B cell (primary cell): ENCODE results near the gene NRROS. TPM values are rescaled to one million over a fixed set of nuclear protein-coding genes. Genes with fewer than 3 reads are reported as not detected.

Experiments used
- ATAC-seq: fragments of 200-7000 bp; cut with Tn5 transposase; one replicate; pipeline ENCODE4 v1.10.0; 2021; ENCODE audit warnings: low read depth, mild to moderate bottlenecking, moderate number of reproducible peaks, moderate library complexity
- CTCF ChIA-PET: fragments of 350-600 bp; sonication (Branson Sonifier 250); formaldehyde crosslinking; loops from one replicate; lab custom pipeline; 2021; ENCODE audit warnings: antibody characterized with exemption, inconsistent platforms; lab: Charles Lee
- POLR2A ChIA-PET: fragments of 350-600 bp; sonication (Branson Sonifier 250); formaldehyde crosslinking; loops from one replicate; lab custom pipeline; 2021; ENCODE audit warnings: antibody characterized with exemption; lab: Charles Lee
- DNase-seq: peaks from one replicate; pipeline ENCODE4 v3.0.0; 2013
- H2AFZ ChIP-seq: 2 replicates; pipeline ENCODE4 v1.6.1; 2012; ENCODE audit warnings: mild to moderate bottlenecking, low read depth, low read length; ENCODE audit not compliant: insufficient read depth, poor library complexity, severe bottlenecking
- H3K27ac ChIP-seq, 2 donors: 1 replicate in 1 of 2; 2 replicates in 1 of 2; pipeline ENCODE4 v1.5.1; 2012 to 2013; ENCODE audit warnings: low read length in 2 of 2, mild to moderate bottlenecking in 2 of 2, moderate library complexity in 1 of 2
- H3K27me3 ChIP-seq, 4 experiments: fragments of 200-600 bp in 1 of 4; sonication (generic) in 1 of 4; replicated peaks in 1 of 4; 1 replicate in 2 of 4; 2 replicates in 2 of 4; pipeline versions ENCODE4 v1.6.1 to v1.7.0; 2013 to 2016; ENCODE audit warnings: low read length in 3 of 4, mild to moderate bottlenecking in 2 of 4, mixed read lengths in 1 of 4, moderate library complexity in 1 of 4; ENCODE audit not compliant: insufficient read depth in 4 of 4, control insufficient read depth in 3 of 4; ENCODE audit errors: control extremely low read depth in 1 of 4
- H3K36me3 ChIP-seq, 2 experiments: replicated peaks in 1 of 2; 1 replicate in 1 of 2; 2 replicates in 1 of 2; pipeline versions ENCODE4 v1.6.1 to v1.7.1; 2013; ENCODE audit warnings: low read length in 1 of 2; ENCODE audit not compliant: insufficient read depth in 2 of 2, control insufficient read depth in 1 of 2; ENCODE audit errors: control extremely low read depth in 1 of 2, extremely low read depth in 1 of 2
- H3K4me1 ChIP-seq, 2 donors: fragments of 200-600 bp in 1 of 2; sonication (generic) in 1 of 2; 1 replicate in 1 of 2; 2 replicates in 1 of 2; pipeline versions ENCODE4 v1.5.1 to v1.6.1; 2013 to 2017; ENCODE audit warnings: low read length in 2 of 2; ENCODE audit not compliant: control insufficient read depth in 2 of 2, insufficient read depth in 2 of 2
- H3K4me2 ChIP-seq: replicated peaks from 2 replicates; pipeline ENCODE3; 2012; ENCODE audit warnings: mild to moderate bottlenecking, low read depth, low read length; ENCODE audit not compliant: poor library complexity, severe bottlenecking
- H3K4me3 ChIP-seq, 5 experiments: fragments of 200-600 bp in 1 of 5; sonication (generic) in 1 of 5; 1 replicate in 3 of 5; 2 replicates in 2 of 5; pipeline versions ENCODE4 v1.5.1 to v1.7.0; 2011 to 2016; ENCODE audit warnings: low read length in 4 of 5, mild to moderate bottlenecking in 4 of 5, low read depth in 2 of 5, control low read depth in 1 of 5, moderate library complexity in 1 of 5; ENCODE audit not compliant: insufficient read depth in 1 of 5; ENCODE audit errors: control extremely low read depth in 1 of 5, extremely low read depth in 1 of 5
- H3K79me2 ChIP-seq: fragments of 200-600 bp; sonication (generic); one replicate; pipeline ENCODE4 v1.6.0; 2016; ENCODE audit warnings: low read length; ENCODE audit not compliant: control insufficient read depth, insufficient read depth
- H3K9ac ChIP-seq: fragments of 200-600 bp; sonication (generic); 2 replicates; pipeline ENCODE4 v1.6.1; 2017; ENCODE audit warnings: mild to moderate bottlenecking, low read length, moderate library complexity
- H3K9me3 ChIP-seq, 3 donors: one replicate each; pipeline versions ENCODE4 v1.6.1 to v1.7.1; 2013; ENCODE audit warnings: low read length in 2 of 3; ENCODE audit not compliant: control insufficient read depth in 2 of 3, insufficient read depth in 1 of 3; ENCODE audit errors: control extremely low read depth in 1 of 3
- H4K20me1 ChIP-seq: 2 replicates; pipeline ENCODE4 v1.6.0; 2012; ENCODE audit warnings: mild to moderate bottlenecking, low read length; ENCODE audit not compliant: insufficient read depth, control insufficient read depth, poor library complexity, severe bottlenecking
- H3K27ac Mint-ChIP-seq: one replicate; pipeline ENCODE4 v1.8.0; 2021; ENCODE audit warnings: mixed read lengths
- H3K27me3 Mint-ChIP-seq: one replicate; pipeline ENCODE4 v1.8.0; 2021; ENCODE audit warnings: mixed read lengths
- H3K4me1 Mint-ChIP-seq: one replicate; pipeline ENCODE4 v1.8.0; 2021; ENCODE audit warnings: mixed read lengths
- H3K4me3 Mint-ChIP-seq: one replicate; pipeline ENCODE4 v1.8.0; 2021; ENCODE audit warnings: mixed read lengths
- H3K9me3 Mint-ChIP-seq: one replicate; pipeline ENCODE4 v1.8.0; 2022; ENCODE audit warnings: mixed read lengths; ENCODE audit not compliant: insufficient read depth
- EZH2 ChIP-seq: IDR thresholded peaks from 2 replicates; pipeline ENCODE4 v1.6.1; 2012; ENCODE audit warnings: borderline replicate concordance, low read depth, mild to moderate bottlenecking, moderate library complexity, low read length; ENCODE audit not compliant: insufficient read depth, poor library complexity, severe bottlenecking
- WGBS: methylation state at CpG from one replicate; pipeline ENCODE4 v1.1.5; 2013; ENCODE audit warnings: missing lambda C conversion rate; ENCODE audit not compliant: insufficient coverage; 5-methylcytosine and 5-hydroxymethylcytosine counted together
- intact Hi-C: fragments of 100-400 bp; cut with micrococcal nuclease; formaldehyde crosslinking; loops from one replicate; pipeline ENCODE4 v1.10.0; 2022
- polyA plus RNA-seq: library from polyadenylated mRNA; depleted of rRNA; stranded (reverse); fragments of >200 nt; gene quantifications from 2 replicates; pipeline ENCODE4 v1.2.3, GENCODE V29; 2012
- total RNA-seq, 2 donors: library from RNA; stranded (reverse); fragments of 120-200 nt in 1 of 2; gene quantifications; 1 replicate in 1 of 2; 2 replicates in 1 of 2; pipeline versions ENCODE4 v1.2.3 to v1.2.4, GENCODE V29; 2013 to 2022
- TF ChIP-seq, protein P1 (sequence below): fragments of 200-600 bp; IDR thresholded peaks from one replicate; pipeline ENCODE4 v1.8.0; 2022; ENCODE audit warnings: antibody characterized with exemption, mild to moderate bottlenecking

Gene NRROS
- total and polyA plus RNA-seq, 2 donors (not counting 1 experiment from before 2014, with no cell fraction given), result 40.1 to 87.9 TPM

DNA sequence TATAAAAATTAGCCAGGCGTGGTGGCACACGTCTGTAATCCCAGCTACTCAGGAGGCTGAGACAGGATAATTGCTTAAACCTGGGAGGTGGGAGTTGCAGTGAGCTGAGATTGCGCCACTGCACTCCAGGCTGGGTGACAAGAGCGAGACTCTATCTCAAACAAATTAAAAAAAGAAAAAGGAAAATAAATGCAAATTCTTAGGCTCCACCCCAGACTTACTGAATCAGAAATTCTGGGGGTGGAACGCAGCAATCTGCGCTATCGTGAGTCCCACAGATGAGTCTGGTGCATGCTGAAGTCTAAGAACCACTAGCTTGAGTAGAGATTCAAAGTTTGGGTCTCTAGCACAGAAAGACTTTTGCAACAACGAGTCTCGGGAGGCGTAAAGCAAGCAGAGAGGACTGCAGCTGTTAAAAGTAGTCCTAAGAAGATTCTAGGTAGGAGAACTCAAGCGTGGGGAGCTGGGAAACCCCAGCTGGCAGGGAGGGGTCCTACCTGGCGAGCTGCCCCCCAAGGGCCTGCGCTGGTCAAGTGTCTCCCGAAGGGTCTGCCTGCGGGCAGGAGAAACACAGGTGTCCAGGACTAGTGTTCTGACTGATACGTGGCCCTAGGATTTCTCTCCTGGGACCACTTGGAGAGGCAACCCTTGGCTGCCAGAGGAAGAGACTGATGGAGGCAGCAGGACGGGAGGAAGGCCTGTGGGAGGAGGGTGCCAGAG lies 50.6 kb downstream of the NRROS start:
- ATAC-seq (no peak), DNase-seq (no peak)
- Histone ChIP-seq H3K79me2 (no peaks in the 10 kb centered on the region), H3K36me3 (no peaks in the 10 kb centered on the region), H3K9ac (no peak overlapping the region), H3K4me3 (no peak overlapping the region), H2AFZ (no peak overlapping the region), H3K27me3 (no peaks in the 10 kb centered on the region), H3K9me3 (peaks cover 0 to 4% (median 0%) of the 10 kb centered on the region in 3 donors), H3K4me1 (peaks cover 15 to 25% of the 10 kb centered on the region in 2 donors), H3K4me2 (no peak overlapping the region), H4K20me1 (no peaks in the 10 kb centered on the region), H3K27ac (no peak overlapping the region)
- TF ChIP-seq EZH2, result no peak
- TF ChIP-seq, protein P1, sequence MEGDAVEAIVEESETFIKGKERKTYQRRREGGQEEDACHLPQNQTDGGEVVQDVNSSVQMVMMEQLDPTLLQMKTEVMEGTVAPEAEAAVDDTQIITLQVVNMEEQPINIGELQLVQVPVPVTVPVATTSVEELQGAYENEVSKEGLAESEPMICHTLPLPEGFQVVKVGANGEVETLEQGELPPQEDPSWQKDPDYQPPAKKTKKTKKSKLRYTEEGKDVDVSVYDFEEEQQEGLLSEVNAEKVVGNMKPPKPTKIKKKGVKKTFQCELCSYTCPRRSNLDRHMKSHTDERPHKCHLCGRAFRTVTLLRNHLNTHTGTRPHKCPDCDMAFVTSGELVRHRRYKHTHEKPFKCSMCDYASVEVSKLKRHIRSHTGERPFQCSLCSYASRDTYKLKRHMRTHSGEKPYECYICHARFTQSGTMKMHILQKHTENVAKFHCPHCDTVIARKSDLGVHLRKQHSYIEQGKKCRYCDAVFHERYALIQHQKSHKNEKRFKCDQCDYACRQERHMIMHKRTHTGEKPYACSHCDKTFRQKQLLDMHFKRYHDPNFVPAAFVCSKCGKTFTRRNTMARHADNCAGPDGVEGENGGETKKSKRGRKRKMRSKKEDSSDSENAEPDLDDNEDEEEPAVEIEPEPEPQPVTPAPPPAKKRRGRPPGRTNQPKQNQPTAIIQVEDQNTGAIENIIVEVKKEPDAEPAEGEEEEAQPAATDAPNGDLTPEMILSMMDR, result no peak
- H3K4me1 Mint-ChIP-seq, result peaks cover 25% of the 10 kb centered on the region
- H3K27ac Mint-ChIP-seq, result no peak overlapping the region
- H3K4me3 Mint-ChIP-seq, result no peak overlapping the region
- H3K9me3 Mint-ChIP-seq, result no peaks in the 10 kb centered on the region
- intact Hi-C loops, result loop anchor here (10.0 kb wide), 1 partner anchor 435 kb away; no protein-coding TSS in a partner anchor
- ChIA-PET POLR2A (interaction anchor here (0.6 kb wide), 1 partner anchor 114 kb away, joined by 3 read pairs; no protein-coding TSS in a partner anchor), CTCF (interaction anchor here (0.5 to 9.2 kb wide), 4 partner anchors 48 to 161 kb away, joined by 3 to 259 read pairs (median 6); no protein-coding TSS in a partner anchor)
- no peaks in the 10 kb centered on the region for H3K27me3 Mint-ChIP-seq
- 89% methylated on average over 12 of the region's 17 CpGs for WGBS

DNA sequence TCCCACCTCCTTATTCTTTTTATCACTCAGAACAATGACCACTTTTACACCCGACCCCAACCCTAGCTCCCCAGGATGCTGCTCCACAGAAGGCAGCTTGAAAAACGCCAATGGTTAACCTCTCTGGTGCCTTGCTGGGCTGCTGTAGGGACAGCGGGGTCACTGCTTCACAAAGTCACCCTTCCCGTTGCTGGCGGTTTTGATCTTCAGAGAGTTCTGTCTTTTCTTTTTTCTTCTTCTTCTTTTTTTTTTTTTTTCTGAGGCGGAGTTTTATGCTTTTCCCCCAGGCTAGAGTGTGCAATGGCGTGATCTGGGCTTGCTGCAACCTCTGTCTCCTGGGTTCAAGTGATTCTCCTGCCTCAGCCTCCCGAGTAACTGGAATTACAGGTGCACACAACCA lies 51.9 kb downstream of the NRROS start:
- DNase-seq (no peak), ATAC-seq (no peak)
- WGBS, result 79% methylated on average over 8 of the region's 8 CpGs
- Histone ChIP-seq H3K79me2 (no peaks in the 10 kb centered on the region), H3K9ac (no peak overlapping the region), H3K4me1 (peaks cover 11 to 23% of the 10 kb centered on the region in 2 donors), H2AFZ (no peak overlapping the region), H3K4me3 (no peak overlapping the region), H3K9me3 (peaks cover 0 to 5% (median 0%) of the 10 kb centered on the region in 3 donors), H3K4me2 (no peak overlapping the region), H3K27me3 (no peaks in the 10 kb centered on the region), H4K20me1 (no peaks in the 10 kb centered on the region), H3K27ac (no peak overlapping the region), H3K36me3 (no peaks in the 10 kb centered on the region)
- Mint-ChIP-seq H3K4me1 (peaks cover 27% of the 10 kb centered on the region), H3K9me3 (no peaks in the 10 kb centered on the region), H3K4me3 (no peak overlapping the region), H3K27me3 (no peaks in the 10 kb centered on the region), H3K27ac (no peak overlapping the region)
- intact Hi-C loops, result no loop called here
- POLR2A ChIA-PET, result interaction anchor here (0.6 to 0.7 kb wide), 2 partner anchors 163 to 275 kb away, joined by 3 to 7 read pairs; no protein-coding TSS in a partner anchor
- CTCF ChIA-PET, result interaction anchor here (0.6 to 9.2 kb wide), 5 partner anchors 34 to 163 kb away, joined by 3 to 259 read pairs (median 6); partner anchors contain the start of gene NRROS
- TF ChIP-seq, protein P1, result no peak
- no peak for TF ChIP-seq EZH2
